Endothelial cell of umbilical vein (primary cell): Measurements from ENCODE around the gene TTC36.

Experiments
- JUN ChIP-seq: IDR thresholded peaks from 2 replicates; pipeline ENCODE4 v1.6.1; 2011; ENCODE audit warnings: borderline replicate concordance, low read depth; ENCODE audit not compliant: insufficient read length, insufficient read depth
- POLR2AphosphoS5 ChIP-seq: IDR thresholded peaks from 2 replicates; pipeline ENCODE4 v1.6.1; 2012; ENCODE audit warnings: low read depth, mild to moderate bottlenecking, control low read depth, low read length, moderate library complexity; ENCODE audit not compliant: insufficient read depth
- TF ChIP-seq, protein P1 (sequence below): IDR thresholded peaks from 2 replicates; pipeline ENCODE4 v1.6.1; 2011; ENCODE audit not compliant: insufficient read depth, insufficient read length
- TF ChIP-seq, protein P2 (sequence below), 2 donors: IDR thresholded peaks; 1 replicate in 1 of 2; 2 replicates in 1 of 2; pipeline ENCODE4 v1.5.1; 2011; ENCODE audit warnings: low read length in 2 of 2, mild to moderate bottlenecking in 2 of 2, moderate library complexity in 2 of 2, control low read depth in 1 of 2, inconsistent platforms in 1 of 2, low read depth in 1 of 2; ENCODE audit not compliant: insufficient read depth in 1 of 2; ENCODE audit errors: extremely low read depth in 1 of 2

DNA sequence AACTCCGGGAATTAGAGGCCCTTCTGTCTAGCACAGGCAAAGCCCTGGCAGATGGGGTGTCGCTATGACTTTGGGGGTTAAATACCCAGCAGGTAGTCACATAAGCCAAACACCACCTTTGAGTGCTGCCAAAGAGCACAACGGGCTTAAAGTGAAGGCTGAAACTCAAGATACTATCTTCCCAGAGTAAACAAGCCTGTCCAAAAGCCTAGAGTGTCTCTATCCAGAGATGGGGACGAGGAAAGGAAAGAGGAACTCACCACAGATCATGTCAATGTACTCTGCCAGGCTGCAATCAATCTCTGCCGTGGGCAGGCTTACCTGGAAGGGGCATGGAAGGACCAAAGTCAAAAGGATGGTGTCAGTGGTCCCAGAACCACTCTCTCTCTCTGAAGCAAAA lies 18.3 kb downstream of the TTC36 start:
- TF ChIP-seq JUN (no peak), POLR2AphosphoS5 (no peak)
- TF ChIP-seq, protein P1, sequence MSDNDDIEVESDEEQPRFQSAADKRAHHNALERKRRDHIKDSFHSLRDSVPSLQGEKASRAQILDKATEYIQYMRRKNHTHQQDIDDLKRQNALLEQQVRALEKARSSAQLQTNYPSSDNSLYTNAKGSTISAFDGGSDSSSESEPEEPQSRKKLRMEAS = no peak
- TF ChIP-seq, protein P2, sequence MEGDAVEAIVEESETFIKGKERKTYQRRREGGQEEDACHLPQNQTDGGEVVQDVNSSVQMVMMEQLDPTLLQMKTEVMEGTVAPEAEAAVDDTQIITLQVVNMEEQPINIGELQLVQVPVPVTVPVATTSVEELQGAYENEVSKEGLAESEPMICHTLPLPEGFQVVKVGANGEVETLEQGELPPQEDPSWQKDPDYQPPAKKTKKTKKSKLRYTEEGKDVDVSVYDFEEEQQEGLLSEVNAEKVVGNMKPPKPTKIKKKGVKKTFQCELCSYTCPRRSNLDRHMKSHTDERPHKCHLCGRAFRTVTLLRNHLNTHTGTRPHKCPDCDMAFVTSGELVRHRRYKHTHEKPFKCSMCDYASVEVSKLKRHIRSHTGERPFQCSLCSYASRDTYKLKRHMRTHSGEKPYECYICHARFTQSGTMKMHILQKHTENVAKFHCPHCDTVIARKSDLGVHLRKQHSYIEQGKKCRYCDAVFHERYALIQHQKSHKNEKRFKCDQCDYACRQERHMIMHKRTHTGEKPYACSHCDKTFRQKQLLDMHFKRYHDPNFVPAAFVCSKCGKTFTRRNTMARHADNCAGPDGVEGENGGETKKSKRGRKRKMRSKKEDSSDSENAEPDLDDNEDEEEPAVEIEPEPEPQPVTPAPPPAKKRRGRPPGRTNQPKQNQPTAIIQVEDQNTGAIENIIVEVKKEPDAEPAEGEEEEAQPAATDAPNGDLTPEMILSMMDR (IDR thresholded peaks at IDR 0.05; ENCODE audit: extremely low read depth in 1 of 2, insufficient read depth in 1 of 2, low read depth in 1 of 2, low read length in 2 of 2) = no peak
